PC-9 (cell line): ENCODE results near the gene AVL9. TPM values are rescaled to one million over a fixed set of nuclear protein-coding genes. Genes with fewer than 3 reads are reported as not detected.
"Not testable (repeated sequence)": the region's sequence is repeated elsewhere in the genome, so short reads cannot be mapped to it uniquely, and the experiment has no call there.

ENCODE experiments used
- BruUV-seq: library from RNA; stranded (reverse); fragments of 400-500 nt; replicated peaks from 2 replicates; lab custom pipeline; 2021; lab: Mats Ljungman, UMichigan
- CTCF ChIA-PET: fragments of 300-600 bp; sonication (Branson Sonifier 250); formaldehyde crosslinking; loops from one replicate; lab custom pipeline; 2022; ENCODE audit warnings: antibody characterized with exemption; lab: Charles Lee
- POLR2A ChIA-PET: fragments of 300-600 bp; sonication (Branson Sonifier 250); formaldehyde crosslinking; loops from one replicate; lab custom pipeline; 2022; ENCODE audit warnings: antibody characterized with exemption; ENCODE audit not compliant: unreplicated experiment; lab: Charles Lee
- DNase-seq, 2 experiments: peaks; one replicate each; pipeline versions ENCODE4 v3.0.0 to v3.0.0-alpha.2; 2015 to 2022; ENCODE audit warnings: mixed read lengths in 1 of 2
- H2AFZ ChIP-seq: fragments of 200-600 bp; sonication (generic); 2 replicates; pipeline ENCODE4 v1.8.1; 2017; ENCODE audit warnings: antibody characterized with exemption
- H3F3A ChIP-seq: fragments of 200-600 bp; sonication (generic); 2 replicates; pipeline ENCODE4 v1.8.1; 2017; ENCODE audit warnings: antibody characterized with exemption, mild to moderate bottlenecking, low read depth; ENCODE audit not compliant: insufficient read depth
- H3K27ac ChIP-seq: fragments of 200-600 bp; sonication (generic); 2 replicates; pipeline ENCODE4 v1.6.1; 2016; ENCODE audit warnings: mixed run types
- H3K27me3 ChIP-seq: fragments of 200-600 bp; sonication (generic); 2 replicates; pipeline ENCODE4 v1.6.1; 2016; ENCODE audit warnings: low read depth, mixed run types; ENCODE audit not compliant: insufficient read depth
- H3K36me3 ChIP-seq: fragments of 200-600 bp; sonication (generic); 2 replicates; pipeline ENCODE4 v1.6.1; 2016; ENCODE audit warnings: low read depth, mixed run types
- H3K4me1 ChIP-seq: fragments of 200-600 bp; sonication (generic); replicated peaks from 2 replicates; pipeline ENCODE4 v1.6.1; 2016; ENCODE audit warnings: mixed run types; ENCODE audit not compliant: insufficient read depth
- H3K4me2 ChIP-seq: fragments of 200-600 bp; sonication (generic); 2 replicates; pipeline ENCODE4 v1.6.1; 2017; ENCODE audit warnings: mixed run types
- H3K4me3 ChIP-seq: fragments of 200-600 bp; sonication (generic); 2 replicates; pipeline ENCODE4 v1.6.1; 2016; ENCODE audit warnings: mixed run types
- H3K79me2 ChIP-seq: fragments of 200-600 bp; sonication (generic); 2 replicates; pipeline ENCODE4 v1.6.1; 2017; ENCODE audit warnings: low read depth, mixed run types
- H3K9me2 ChIP-seq: fragments of 200-600 bp; sonication (generic); 2 replicates; pipeline ENCODE4 v1.8.1; 2017; ENCODE audit warnings: mild to moderate bottlenecking; ENCODE audit not compliant: insufficient read depth
- H3K9me3 ChIP-seq: fragments of 200-600 bp; sonication (generic); 2 replicates; pipeline ENCODE4 v1.8.1; 2016; ENCODE audit warnings: low read depth; ENCODE audit not compliant: insufficient read depth
- H4K20me1 ChIP-seq: fragments of 200-600 bp; sonication (generic); 2 replicates; pipeline ENCODE4 v1.8.1; 2017; ENCODE audit not compliant: insufficient read depth
- EZH2 ChIP-seq: fragments of 200-600 bp; sonication (generic); IDR thresholded peaks from 2 replicates; pipeline ENCODE4 v1.8.0; 2017; ENCODE audit warnings: antibody characterized with exemption, low read depth
- intact Hi-C: fragments of 100-400 bp; cut with micrococcal nuclease; formaldehyde crosslinking; loops from one replicate; pipeline ENCODE4 v1.10.0; 2022; ENCODE audit not compliant: unreplicated experiment
- total RNA-seq: library from RNA; stranded (reverse); gene quantifications from 2 replicates; pipeline ENCODE4 v1.2.3, GENCODE V29; 2021
- TF ChIP-seq, protein P1 (sequence below): fragments of 200-600 bp; sonication (generic); conservative IDR thresholded peaks from 2 replicates; pipeline ENCODE4 v1.6.1; 2017; ENCODE audit warnings: mixed run types, antibody characterized with exemption, mild to moderate bottlenecking, moderate library complexity

AVL9 gene
- total RNA-seq, 1 experiment from 2014 or later = 57.1 TPM

DNA sequence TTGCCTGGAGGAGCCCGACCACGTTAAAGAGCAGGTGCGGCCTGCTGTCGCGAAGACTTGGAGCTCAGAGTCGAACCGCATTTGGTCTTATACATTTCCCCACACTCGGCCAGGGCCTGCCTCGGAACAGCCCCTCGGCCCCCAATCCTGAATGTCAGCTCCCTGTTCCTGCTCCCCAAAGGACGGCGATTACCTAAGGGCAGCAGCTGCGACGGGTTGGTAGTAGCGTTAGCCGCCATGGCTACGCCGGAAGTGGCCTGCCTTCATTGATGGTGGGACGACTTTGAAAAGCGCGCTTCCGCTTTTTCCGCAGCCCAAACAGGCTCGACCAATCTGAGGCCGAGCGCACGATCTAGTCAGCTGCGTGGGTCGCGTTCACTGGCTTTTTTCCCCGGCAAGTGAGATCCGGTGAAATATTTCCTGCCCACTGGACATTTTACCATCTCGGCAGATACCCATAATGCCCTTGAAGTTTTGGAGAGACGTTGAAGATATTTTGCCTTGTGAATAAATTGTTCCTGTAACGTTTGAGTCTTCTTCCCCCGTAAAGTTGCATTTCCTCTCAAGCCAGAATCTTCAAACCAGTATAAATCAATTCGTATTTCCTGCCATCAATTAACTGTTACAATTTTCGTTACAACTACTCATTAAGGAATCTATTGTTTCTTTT lies 5.0 kb upstream of the AVL9 start, which contains the start of gene LSM5:
Gene LSM5 (minus strand): TSS at position 254 of the 670 bp plus-strand sequence. CDS start 15 bp downstream, at position 239.
- CTCF ChIA-PET = no interaction called here
- Histone ChIP-seq H3K4me1 (peaks cover 23% of the 10 kb centered on the region), H3K27me3 (no peaks in the 10 kb centered on the region), H3K27ac (peak within 1 kb of the TSS; percentile 66), H3F3A (peaks cover 18% of the 10 kb centered on the region; the same call in 1 of the 2 replicates), H3K4me3 (peak within 1 kb of the TSS; percentile 67), H3K9me2 (no peaks in the 10 kb centered on the region), H3K36me3 (peaks cover 13% of the 10 kb centered on the region; the same call in 1 of the 2 replicates), H3K4me2 (peak within 1 kb of the TSS; percentile 96), H4K20me1 (no peaks in the 10 kb centered on the region), H3K9me3 (no peaks in the 10 kb centered on the region), H2AFZ (peak within 1 kb of the TSS; percentile 92), H3K79me2 (peaks cover 28% of the 10 kb centered on the region)
- DNase-seq = peak; percentile 89 to 91
- TSS peak; percentile 18 for BruUV-seq
- no peak for TF ChIP-seq EZH2
- TF ChIP-seq, protein P1, sequence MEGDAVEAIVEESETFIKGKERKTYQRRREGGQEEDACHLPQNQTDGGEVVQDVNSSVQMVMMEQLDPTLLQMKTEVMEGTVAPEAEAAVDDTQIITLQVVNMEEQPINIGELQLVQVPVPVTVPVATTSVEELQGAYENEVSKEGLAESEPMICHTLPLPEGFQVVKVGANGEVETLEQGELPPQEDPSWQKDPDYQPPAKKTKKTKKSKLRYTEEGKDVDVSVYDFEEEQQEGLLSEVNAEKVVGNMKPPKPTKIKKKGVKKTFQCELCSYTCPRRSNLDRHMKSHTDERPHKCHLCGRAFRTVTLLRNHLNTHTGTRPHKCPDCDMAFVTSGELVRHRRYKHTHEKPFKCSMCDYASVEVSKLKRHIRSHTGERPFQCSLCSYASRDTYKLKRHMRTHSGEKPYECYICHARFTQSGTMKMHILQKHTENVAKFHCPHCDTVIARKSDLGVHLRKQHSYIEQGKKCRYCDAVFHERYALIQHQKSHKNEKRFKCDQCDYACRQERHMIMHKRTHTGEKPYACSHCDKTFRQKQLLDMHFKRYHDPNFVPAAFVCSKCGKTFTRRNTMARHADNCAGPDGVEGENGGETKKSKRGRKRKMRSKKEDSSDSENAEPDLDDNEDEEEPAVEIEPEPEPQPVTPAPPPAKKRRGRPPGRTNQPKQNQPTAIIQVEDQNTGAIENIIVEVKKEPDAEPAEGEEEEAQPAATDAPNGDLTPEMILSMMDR = no peak
- POLR2A ChIA-PET = interaction anchor here (0.5 to 0.6 kb wide), 2 partner anchors 637 to 1497 kb away, joined by 4 to 5 read pairs; no protein-coding TSS in a partner anchor
- intact Hi-C loops = loop anchor here (1.0 to 10.0 kb wide), 4 partner anchors 312 to 619 kb away; partner anchors contain the start of gene RP9

DNA sequence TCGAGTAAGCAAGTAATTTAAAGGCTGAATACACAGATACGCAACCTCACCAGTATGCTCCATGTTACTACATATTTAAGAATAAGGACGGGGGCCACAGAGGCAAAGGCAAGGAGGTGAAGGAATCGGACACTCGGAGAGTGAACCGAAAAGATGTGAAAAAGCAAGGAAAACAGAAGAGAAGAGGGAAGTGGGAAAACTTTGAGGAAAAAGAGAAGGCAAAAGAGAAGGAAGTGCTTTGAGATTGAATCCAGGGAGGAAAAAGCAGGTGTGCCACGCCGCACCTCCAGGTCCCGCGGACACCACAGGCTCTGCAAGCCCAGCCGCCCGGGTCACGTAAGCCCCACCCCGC lies 367 bp upstream of the AVL9 start:
- BruUV-seq = no TSS peak
- H2AFZ ChIP-seq = peak overlapping the region; percentile 100
- no peak for DNase-seq
- H3K27ac ChIP-seq = peak overlapping the region; percentile 62
- no peaks in the 10 kb centered on the region for H3K36me3 ChIP-seq
- intact Hi-C loops = loop anchor here (2.0 to 10.0 kb wide), 8 partner anchors 57 to 550 kb away; partner anchors contain the start of gene KBTBD2
- peak overlapping the region; percentile 94 for H3K4me2 ChIP-seq
- ChIA-PET POLR2A (interaction anchor here (0.7 to 1.0 kb wide), 2 partner anchors 9 to 66 kb away, joined by 4 to 7 read pairs; no protein-coding TSS in a partner anchor), CTCF (interaction anchor here (0.6 kb wide), 2 partner anchors 352 to 633 kb away, joined by 3 to 8 read pairs; no protein-coding TSS in a partner anchor)
- no peaks in the 10 kb centered on the region for H3K9me2 ChIP-seq
- H3K9me3 ChIP-seq = peaks cover 3% of the 10 kb centered on the region; the same call in 1 of the 2 replicates
- H3K4me1 ChIP-seq = peaks cover 32% of the 10 kb centered on the region
- H3K4me3 ChIP-seq = peak overlapping the region; percentile 92
- peaks cover 10% of the 10 kb centered on the region for H4K20me1 ChIP-seq
- H3F3A ChIP-seq = peaks cover 18% of the 10 kb centered on the region; the same call in 1 of the 2 replicates
- peaks cover 55% of the 10 kb centered on the region for H3K79me2 ChIP-seq
- no peaks in the 10 kb centered on the region for H3K27me3 ChIP-seq
- TF ChIP-seq, protein P1 = no peak
- TF ChIP-seq EZH2 = no peak

DNA sequence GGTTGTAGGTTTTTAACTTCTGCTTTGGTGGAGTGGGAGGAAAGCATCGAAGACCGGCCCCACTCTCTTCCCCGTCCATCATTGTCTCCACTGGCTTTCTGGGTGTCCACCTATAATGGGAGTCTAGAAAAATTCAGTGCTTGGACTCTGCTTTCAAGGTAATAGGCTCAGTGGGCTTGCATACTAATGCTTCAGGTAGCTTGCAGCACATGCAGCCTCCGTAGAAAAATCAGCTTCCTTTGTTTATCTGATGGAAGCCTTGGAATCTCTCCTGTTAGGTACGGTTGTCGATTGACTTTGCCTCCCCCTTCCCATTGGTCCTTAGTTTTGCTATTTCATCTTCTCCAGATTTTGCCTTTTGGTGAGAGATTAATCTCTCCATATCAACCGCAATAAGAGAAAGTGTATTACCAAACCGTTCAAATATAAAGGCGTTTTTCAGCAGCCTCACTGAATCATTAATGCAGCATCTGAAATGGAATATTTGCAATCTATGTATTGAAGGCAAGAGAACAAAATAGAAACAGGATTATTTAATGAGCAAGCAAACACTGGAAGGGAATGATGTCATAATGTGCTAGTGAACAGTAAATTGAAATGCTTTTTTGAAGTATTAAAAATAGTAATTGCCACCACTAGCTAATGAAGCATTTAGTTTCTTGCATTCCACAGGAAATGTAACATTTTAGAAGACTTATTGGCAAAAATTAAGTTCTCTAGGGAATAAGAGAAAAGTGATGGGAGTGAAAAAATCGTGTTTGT lies 944 bp downstream of the AVL9 start:
- TF ChIP-seq, protein P1 = no peak
- TF ChIP-seq EZH2 = no peak
- BruUV-seq = no TSS peak
- intact Hi-C loops = loop anchor here (5.0 to 10.0 kb wide), 5 partner anchors 56 to 549 kb away; partner anchors contain the start of gene KBTBD2
- H3K79me2 ChIP-seq = peaks cover 65% of the 10 kb centered on the region
- H3F3A ChIP-seq = peaks cover 19% of the 10 kb centered on the region
- ChIA-PET CTCF (interaction anchor here (0.7 kb wide), 1 partner anchor 1695 kb away, joined by 5 read pairs; no protein-coding TSS in a partner anchor), POLR2A (interaction anchor here (0.6 to 1.0 kb wide), 3 partner anchors 65 to 162 kb away, joined by 5 to 15 read pairs (median 7); no protein-coding TSS in a partner anchor)
- H3K27ac ChIP-seq = peak overlapping the region; percentile 80
- no peaks in the 10 kb centered on the region for H3K27me3 ChIP-seq
- peak overlapping the region; percentile 71 for H3K4me3 ChIP-seq
- H3K9me2 ChIP-seq = no peaks in the 10 kb centered on the region
- peaks cover 44% of the 10 kb centered on the region for H3K4me1 ChIP-seq
- no peak for DNase-seq
- no peaks in the 10 kb centered on the region for H3K36me3 ChIP-seq
- H3K9me3 ChIP-seq = peaks cover 3% of the 10 kb centered on the region; the same call in 1 of the 2 replicates
- peak overlapping the region; percentile 99 for H2AFZ ChIP-seq
- peak overlapping the region; percentile 89 for H3K4me2 ChIP-seq
- peaks cover 20% of the 10 kb centered on the region for H4K20me1 ChIP-seq

DNA sequence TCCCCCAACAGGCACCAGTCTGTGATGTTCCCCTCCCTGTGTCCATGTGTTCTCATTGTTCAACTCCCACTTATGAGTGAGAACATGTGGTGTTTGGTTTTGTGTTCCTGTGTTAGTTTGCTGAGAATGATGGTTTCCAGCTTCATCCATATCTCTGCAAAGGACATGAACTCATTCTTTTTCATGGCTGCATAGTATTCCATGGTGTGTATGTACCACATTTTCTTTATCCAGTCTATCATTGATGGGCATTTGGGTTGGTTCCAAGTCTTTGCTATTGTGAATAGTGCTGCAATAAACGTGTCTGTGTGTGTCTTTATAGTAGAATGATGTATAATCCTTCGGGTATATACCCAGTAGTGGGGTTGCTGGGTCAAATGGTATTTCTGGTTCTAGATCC lies 4.5 kb downstream of the AVL9 start:
- CTCF ChIA-PET, POLR2A ChIA-PET, H2AFZ ChIP-seq, H3K27me3 ChIP-seq, H3K36me3 ChIP-seq, BruUV-seq, H3K4me2 ChIP-seq, H3K27ac ChIP-seq, H3K9me2 ChIP-seq, H3K4me3 ChIP-seq, H3K9me3 ChIP-seq, DNase-seq: not testable (repeated sequence)
- Histone ChIP-seq H3K4me1 (peaks cover 44% of the 10 kb centered on the region), H3K79me2 (peaks cover 94% of the 10 kb centered on the region), H3F3A (peaks cover 15% of the 10 kb centered on the region), H4K20me1 (peaks cover 47% of the 10 kb centered on the region)
- intact Hi-C loops = loop anchor here (5.0 to 10.0 kb wide), 5 partner anchors 53 to 545 kb away; partner anchors contain the start of gene KBTBD2
